Peyer's patch (tissue), 4 donors: Measurements from ENCODE around the gene MTLN. TPM values are rescaled to one million over a fixed set of nuclear protein-coding genes. Genes with fewer than 3 reads are reported as not detected.
A peak's percentile ranks its signal among the peaks of the same experiment; 100 is the strongest.
"Not testable (repeated sequence)": the region's sequence is repeated elsewhere in the genome, so short reads cannot be mapped to it uniquely, and the experiment has no call there.

Source experiments
- DNase-seq, 3 donors: peaks; one replicate each; pipeline ENCODE4 v3.0.0-alpha.2; 2017 to 2019
- H3K27ac ChIP-seq, 4 donors: fragments of 200-600 bp; sonication (generic); one replicate each; pipeline ENCODE4 v1.5.1; 2016 to 2019
- H3K27me3 ChIP-seq, 2 donors: fragments of 200-600 bp; sonication (generic); one replicate each; pipeline ENCODE4 v1.5.1; 2019
- H3K36me3 ChIP-seq, 3 donors: fragments of 200-600 bp; sonication (generic); one replicate each; pipeline ENCODE4 v1.5.1; 2016 to 2019
- H3K4me1 ChIP-seq, 4 donors: fragments of 200-600 bp; sonication (generic); one replicate each; pipeline ENCODE4 v1.5.1; 2016 to 2019
- H3K4me3 ChIP-seq, 4 donors: fragments of 200-600 bp; sonication (generic); 1 replicate in 3 of 4; 2 replicates in 1 of 4; pipeline ENCODE4 v1.5.1; 2016 to 2019; ENCODE audit warnings: mild to moderate bottlenecking in 1 of 4
- H3K9me3 ChIP-seq, 4 donors: fragments of 200-600 bp; sonication (generic); one replicate each; pipeline ENCODE4 v1.5.1; 2016 to 2019; ENCODE audit warnings: mild to moderate bottlenecking in 1 of 4
- POLR2A ChIP-seq, 2 donors: fragments of 450-650 bp; IDR thresholded peaks; one replicate each; pipeline ENCODE4 v1.5.1; 2017; ENCODE audit warnings: antibody characterized with exemption in 2 of 2, mild to moderate bottlenecking in 2 of 2, moderate library complexity in 2 of 2
- total RNA-seq, 4 donors: library from RNA; depleted of rRNA; stranded (reverse); fragments of >200 nt; gene quantifications; one replicate each; pipeline ENCODE4 v1.1.0, GENCODE V29; 2016
- TF ChIP-seq, protein P1 (sequence below), 6 experiments: fragments of 450-650 bp in 4 of 6; fragments of 200-600 bp in 2 of 6; sonication (generic) in 1 of 6; IDR thresholded peaks; one replicate each; pipeline ENCODE4 v1.5.1; 2017 to 2019; ENCODE audit warnings: antibody characterized with exemption in 6 of 6, mild to moderate bottlenecking in 3 of 6, moderate library complexity in 1 of 6

Gene MTLN
- total RNA-seq, 4 donors from 2014 or later, result 33.0 to 153 (median 110) TPM

DNA sequence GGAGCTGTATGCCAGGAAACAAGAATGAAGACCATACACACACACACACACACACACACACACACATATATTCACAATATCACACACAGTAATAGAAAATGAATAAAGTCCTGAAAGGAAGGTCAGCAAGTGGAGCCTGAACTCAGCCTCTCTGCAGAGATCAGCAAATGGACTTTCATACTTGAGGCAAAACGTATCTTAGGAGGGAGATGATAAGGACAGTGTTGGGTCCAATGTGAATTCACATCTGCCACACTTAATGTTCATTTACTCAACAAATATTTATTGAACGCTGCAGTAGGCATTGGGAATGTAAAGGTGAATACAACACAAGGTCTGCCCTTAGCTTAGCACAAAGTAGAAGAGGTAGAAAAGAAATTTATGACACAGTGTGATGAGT is 2.7 kb upstream of the MTLN start:
- no peak for TF ChIP-seq POLR2A (IDR thresholded peaks at IDR 0.05)
- TF ChIP-seq, protein P1, sequence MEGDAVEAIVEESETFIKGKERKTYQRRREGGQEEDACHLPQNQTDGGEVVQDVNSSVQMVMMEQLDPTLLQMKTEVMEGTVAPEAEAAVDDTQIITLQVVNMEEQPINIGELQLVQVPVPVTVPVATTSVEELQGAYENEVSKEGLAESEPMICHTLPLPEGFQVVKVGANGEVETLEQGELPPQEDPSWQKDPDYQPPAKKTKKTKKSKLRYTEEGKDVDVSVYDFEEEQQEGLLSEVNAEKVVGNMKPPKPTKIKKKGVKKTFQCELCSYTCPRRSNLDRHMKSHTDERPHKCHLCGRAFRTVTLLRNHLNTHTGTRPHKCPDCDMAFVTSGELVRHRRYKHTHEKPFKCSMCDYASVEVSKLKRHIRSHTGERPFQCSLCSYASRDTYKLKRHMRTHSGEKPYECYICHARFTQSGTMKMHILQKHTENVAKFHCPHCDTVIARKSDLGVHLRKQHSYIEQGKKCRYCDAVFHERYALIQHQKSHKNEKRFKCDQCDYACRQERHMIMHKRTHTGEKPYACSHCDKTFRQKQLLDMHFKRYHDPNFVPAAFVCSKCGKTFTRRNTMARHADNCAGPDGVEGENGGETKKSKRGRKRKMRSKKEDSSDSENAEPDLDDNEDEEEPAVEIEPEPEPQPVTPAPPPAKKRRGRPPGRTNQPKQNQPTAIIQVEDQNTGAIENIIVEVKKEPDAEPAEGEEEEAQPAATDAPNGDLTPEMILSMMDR (IDR thresholded peaks at IDR 0.05), result no peak

DNA sequence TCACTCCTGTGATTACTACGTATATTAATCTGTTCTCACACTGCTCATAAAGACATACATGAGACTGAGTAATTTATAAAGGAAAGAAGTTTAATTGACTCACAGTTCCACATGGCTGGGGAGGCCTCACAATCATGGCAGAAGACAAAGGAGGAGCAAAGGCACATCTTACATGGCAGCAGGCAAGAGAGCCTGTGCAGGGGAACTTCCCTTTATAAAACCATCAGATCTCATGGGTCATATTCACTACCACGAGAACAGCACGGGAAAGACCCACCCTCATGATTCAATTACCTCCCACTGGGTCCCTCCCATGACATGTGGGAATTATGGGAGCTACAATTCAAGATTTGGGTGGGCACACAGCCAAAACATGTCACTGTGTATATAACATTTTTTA is 1.2 kb upstream of the MTLN start:
- peaks cover 0 to 15% (median 0%) of the 10 kb centered on the region in 3 donors for H3K36me3 ChIP-seq
- not testable (repeated sequence) for H3K4me3 ChIP-seq, H3K27ac ChIP-seq, H3K27me3 ChIP-seq, DNase-seq, H3K9me3 ChIP-seq
- peaks cover 0 to 11% (median 2%) of the 10 kb centered on the region in 4 donors for H3K4me1 ChIP-seq

More for the DNA sequence above, 2.7 kb upstream of the MTLN start:
- peaks cover 0 to 6% (median 0%) of the 10 kb centered on the region in 3 donors for H3K36me3 ChIP-seq
- H3K4me3 ChIP-seq, result no peak overlapping the region
- DNase-seq, result no peak
- H3K4me1 ChIP-seq, result peaks cover 0 to 11% (median 2%) of the 10 kb centered on the region in 4 donors
- peak overlapping the region in 1 of 4 donors; percentile 57 for H3K27ac ChIP-seq
- no peaks in the 10 kb centered on the region for H3K9me3 ChIP-seq
- H3K27me3 ChIP-seq, result no peaks in the 10 kb centered on the region

DNA sequence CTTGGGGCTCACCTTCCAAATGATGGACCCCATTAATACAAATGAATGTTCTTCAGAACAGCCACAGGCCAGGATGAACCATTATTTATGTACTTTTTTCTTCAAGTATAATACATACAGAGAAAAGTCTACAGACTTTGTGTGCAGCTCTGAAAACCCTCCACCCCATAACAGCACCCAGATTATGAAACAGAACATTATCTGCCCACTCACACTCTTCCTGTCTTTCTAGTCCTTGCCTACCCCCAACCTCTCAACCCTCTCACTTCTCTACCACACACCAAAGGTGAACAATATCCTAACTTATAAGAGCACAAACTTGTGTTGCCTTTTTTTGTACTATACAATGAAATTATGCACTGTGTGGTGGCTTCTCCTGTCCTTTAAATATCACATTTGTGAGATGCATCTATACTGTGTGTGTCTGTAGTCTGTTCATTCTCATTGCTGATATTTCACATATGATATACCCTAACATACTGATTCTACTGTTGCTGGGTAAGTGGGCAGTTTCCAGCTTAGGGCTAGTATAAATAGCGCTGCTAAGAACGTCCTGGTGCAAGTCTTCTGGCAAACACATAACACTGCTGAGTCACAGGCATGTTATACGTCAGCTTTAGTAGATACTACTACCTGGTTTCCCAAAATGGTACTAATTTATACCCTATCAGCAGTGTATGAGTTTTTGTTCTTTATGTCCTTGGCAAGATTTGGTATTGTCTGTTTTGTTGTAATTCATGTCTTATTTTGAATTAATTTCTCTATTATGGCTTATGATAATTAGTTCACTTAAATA is 6.5 kb downstream of the MTLN start:
- H3K9me3 ChIP-seq, result no peaks in the 10 kb centered on the region
- TF ChIP-seq, protein P1 (IDR thresholded peaks at IDR 0.05), result no peak
- TF ChIP-seq POLR2A (IDR thresholded peaks at IDR 0.05), result no peak
- H3K4me3 ChIP-seq, result no peak overlapping the region
- H3K27ac ChIP-seq, result no peak overlapping the region
- no peak for DNase-seq
- peaks cover 0 to 15% (median 0%) of the 10 kb centered on the region in 3 donors for H3K36me3 ChIP-seq
- H3K4me1 ChIP-seq, result peaks cover 0 to 8% (median 0%) of the 10 kb centered on the region in 4 donors
- H3K27me3 ChIP-seq, result no peaks in the 10 kb centered on the region

DNA sequence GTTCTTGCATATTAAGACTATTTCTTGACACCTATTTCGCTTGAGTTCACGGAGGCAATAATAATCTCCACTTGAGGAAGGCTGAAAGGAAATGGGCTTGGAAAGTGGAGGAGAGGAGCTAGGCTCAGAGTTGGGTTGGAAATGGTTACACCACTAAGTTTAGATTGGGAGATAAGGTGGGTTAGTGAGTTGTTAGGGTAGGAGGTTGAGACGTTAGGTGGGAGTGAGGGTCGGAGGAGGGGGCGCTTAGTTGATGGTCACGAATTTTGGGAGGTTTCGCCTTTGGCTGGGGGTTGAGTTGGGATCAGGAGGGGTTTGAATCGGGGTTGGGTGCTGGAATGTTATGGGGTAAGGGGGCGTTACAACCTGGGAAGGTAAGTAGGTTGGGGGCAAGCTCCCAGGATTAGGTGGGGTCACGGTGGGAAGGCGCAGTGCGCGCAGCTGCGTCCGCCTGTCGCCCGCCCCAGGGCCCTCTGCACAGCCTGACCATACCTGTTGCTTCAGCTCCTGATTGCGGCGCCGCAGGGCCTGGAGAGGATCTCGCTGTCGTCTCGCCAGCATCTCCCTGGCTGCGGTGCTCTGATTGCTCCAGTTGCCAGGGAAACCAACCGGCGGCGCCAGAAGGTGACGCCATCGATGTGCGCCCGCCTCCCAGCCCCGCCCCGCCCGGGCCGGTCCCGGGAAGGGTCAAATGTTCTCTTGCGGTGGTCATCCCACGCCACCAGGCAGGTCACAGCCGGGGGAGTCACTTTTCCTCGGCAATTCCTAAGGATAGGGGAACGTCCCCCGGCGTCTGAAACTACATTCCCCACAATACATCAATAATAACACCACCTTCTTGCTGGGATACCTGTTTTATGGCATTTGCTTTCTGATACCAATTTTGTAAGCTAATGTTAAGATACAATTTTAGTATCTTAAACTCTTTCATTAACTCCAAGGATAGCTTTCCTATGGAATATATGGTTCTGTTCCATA is 7.7 kb downstream of the MTLN start, which contains the start of gene NPHP1:
TSS of gene NPHP1 (minus strand) at position 606 of the 978 bp plus-strand sequence. CDS start at position 561, 45 bp downstream.
- peak; percentile 19 to 47 for TF ChIP-seq POLR2A (IDR thresholded peaks at IDR 0.05)
- TF ChIP-seq, protein P1 (IDR thresholded peaks at IDR 0.05), result peak in 2 of 6 experiments; percentile 6 to 19
- H3K27ac ChIP-seq, result peak within 1 kb of the TSS; percentile 15 to 57 (median 40)
- peak; percentile 77 to 92 (median 91) for DNase-seq
- no peaks in the 10 kb centered on the region for H3K27me3 ChIP-seq
- peak within 1 kb of the TSS; percentile 50 to 69 (median 66) for H3K4me3 ChIP-seq
- no peaks in the 10 kb centered on the region for H3K9me3 ChIP-seq
- peaks cover 0 to 6% (median 0%) of the 10 kb centered on the region in 3 donors for H3K36me3 ChIP-seq
- H3K4me1 ChIP-seq, result peaks cover 0 to 5% (median 0%) of the 10 kb centered on the region in 4 donors

DNA sequence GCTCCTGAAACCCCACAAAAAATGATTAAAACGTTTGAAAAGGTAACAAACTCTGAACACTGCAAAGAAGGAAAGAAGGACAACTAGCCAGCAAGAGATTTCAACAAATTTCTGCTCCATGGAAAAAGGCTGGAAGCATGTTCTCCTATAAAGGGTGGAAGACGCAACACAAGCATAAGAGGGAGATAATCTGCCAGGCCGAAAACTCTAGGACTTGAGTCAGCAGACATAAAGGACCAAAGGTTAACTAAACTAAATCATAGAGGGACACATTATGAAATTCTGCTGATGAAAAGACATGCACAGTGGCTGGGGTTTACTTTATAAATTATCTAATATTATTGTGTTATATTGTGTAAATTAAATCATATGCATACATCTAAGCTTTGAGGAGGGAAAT is 14.3 kb downstream of the MTLN start:
- H3K9me3 ChIP-seq, result no peaks in the 10 kb centered on the region
- H3K27ac ChIP-seq, result no peak overlapping the region
- no peak overlapping the region for H3K4me3 ChIP-seq
- no peaks in the 10 kb centered on the region for H3K36me3 ChIP-seq
- no peak for DNase-seq
- no peaks in the 10 kb centered on the region for H3K4me1 ChIP-seq
- no peak for TF ChIP-seq POLR2A (IDR thresholded peaks at IDR 0.05)
- TF ChIP-seq, protein P1 (IDR thresholded peaks at IDR 0.05), result no peak
- no peaks in the 10 kb centered on the region for H3K27me3 ChIP-seq
